Central memory CD4-positive, alpha-beta T cell (primary cell): ENCODE results near the gene ABI3.

ENCODE experiments used
- DNase-seq: peaks from one replicate; pipeline ENCODE4 v3.0.0; 2022

ABI3 gene

GRCh38 chr17:49226771-49227435, 16.4 kb downstream of the ABI3 start:
- DNase-seq, result no peak

- peak; percentile 64 for DNase-seq
Measured at GRCh38 chr17:49227436-49228261, 17.1 kb downstream of the ABI3 start.

GRCh38 chr17:49229076-49229804, 18.7 kb downstream of the ABI3 start:
- DNase-seq, result no peak

GRCh38 chr17:49229805-49230600, 19.5 kb downstream of the ABI3 start:
- no peak for DNase-seq

- DNase-seq, result peak; percentile 79
Measured at GRCh38 chr17:49230636-49231562, 20.4 kb downstream of the ABI3 start, which contains the start of gene PHOSPHO1. Gene PHOSPHO1 (minus strand): TSS chr17:49230787. CDS start chr17:49226691, 4,096 bp downstream.

- DNase-seq, result no peak
Measured at GRCh38 chr17:49231563-49231894, 21.0 kb downstream of the ABI3 start.

GRCh38 chr17:49234509-49235080, 24.1 kb downstream of the ABI3 start:
- no peak for DNase-seq

- no peak for DNase-seq
Measured at GRCh38 chr17:49235896-49236295, 25.4 kb downstream of the ABI3 start.

GRCh38 chr17:49239963-49240362, 29.5 kb downstream of the ABI3 start:
- no peak for DNase-seq

- no peak for DNase-seq
Measured at GRCh38 chr17:49240619-49241018, 30.1 kb downstream of the ABI3 start.

GRCh38 chr17:49241040-49241439, 30.5 kb downstream of the ABI3 start:
- DNase-seq, result no peak

- DNase-seq, result no peak
Measured at GRCh38 chr17:49241692-49242397, 31.3 kb downstream of the ABI3 start.

- DNase-seq, result no peak
Measured at GRCh38 chr17:49242813-49243212, 32.3 kb downstream of the ABI3 start.

GRCh38 chr17:49244839-49245238, 34.3 kb downstream of the ABI3 start:
- no peak for DNase-seq

- no peak for DNase-seq
Measured at GRCh38 chr17:49247944-49248343, 37.4 kb downstream of the ABI3 start.

GRCh38 chr17:49249292-49249794, 38.8 kb downstream of the ABI3 start:
- DNase-seq, result no peak

- no peak for DNase-seq
Measured at GRCh38 chr17:49249890-49250522, 39.5 kb downstream of the ABI3 start.

- DNase-seq, result no peak
Measured at GRCh38 chr17:49252148-49252695, 41.7 kb downstream of the ABI3 start.

GRCh38 chr17:49254066-49254465, 43.6 kb downstream of the ABI3 start:
- DNase-seq, result no peak

GRCh38 chr17:49255125-49255524, 44.6 kb downstream of the ABI3 start:
- DNase-seq, result no peak
